WI38 (cell line): ENCODE data around the gene RNF180.

Source experiments
- H3K4me3 ChIP-seq: 2 replicates; pipeline ENCODE4 v1.5.1; 2011; ENCODE audit warnings: low read depth, mild to moderate bottlenecking, control low read depth, low read length
- TF ChIP-seq, protein P1 (sequence below): IDR thresholded peaks from 2 replicates; pipeline ENCODE4 v1.5.1; 2012; ENCODE audit warnings: low read depth, mild to moderate bottlenecking, control low read depth, low read length

Gene RNF180

DNA sequence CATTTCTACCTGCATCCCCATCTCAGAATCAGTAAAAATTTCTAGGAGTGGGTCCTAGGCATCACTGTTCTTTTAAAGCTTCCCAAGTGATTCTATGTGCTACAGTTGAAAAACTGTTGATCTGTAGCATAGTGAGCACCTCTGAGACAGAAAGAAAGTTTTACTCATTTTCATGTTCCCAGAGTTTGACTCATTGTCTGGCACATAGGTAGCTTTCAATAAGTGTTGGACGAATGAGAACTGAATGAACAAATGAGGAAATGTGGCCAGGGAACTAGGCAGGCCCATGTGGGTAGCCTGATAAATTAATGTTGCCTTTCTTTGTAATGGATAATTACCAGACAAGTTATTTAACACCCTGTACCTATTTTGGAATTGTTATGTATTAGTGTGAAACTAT lies 33.8 kb downstream of the RNF180 start:
- TF ChIP-seq, protein P1, sequence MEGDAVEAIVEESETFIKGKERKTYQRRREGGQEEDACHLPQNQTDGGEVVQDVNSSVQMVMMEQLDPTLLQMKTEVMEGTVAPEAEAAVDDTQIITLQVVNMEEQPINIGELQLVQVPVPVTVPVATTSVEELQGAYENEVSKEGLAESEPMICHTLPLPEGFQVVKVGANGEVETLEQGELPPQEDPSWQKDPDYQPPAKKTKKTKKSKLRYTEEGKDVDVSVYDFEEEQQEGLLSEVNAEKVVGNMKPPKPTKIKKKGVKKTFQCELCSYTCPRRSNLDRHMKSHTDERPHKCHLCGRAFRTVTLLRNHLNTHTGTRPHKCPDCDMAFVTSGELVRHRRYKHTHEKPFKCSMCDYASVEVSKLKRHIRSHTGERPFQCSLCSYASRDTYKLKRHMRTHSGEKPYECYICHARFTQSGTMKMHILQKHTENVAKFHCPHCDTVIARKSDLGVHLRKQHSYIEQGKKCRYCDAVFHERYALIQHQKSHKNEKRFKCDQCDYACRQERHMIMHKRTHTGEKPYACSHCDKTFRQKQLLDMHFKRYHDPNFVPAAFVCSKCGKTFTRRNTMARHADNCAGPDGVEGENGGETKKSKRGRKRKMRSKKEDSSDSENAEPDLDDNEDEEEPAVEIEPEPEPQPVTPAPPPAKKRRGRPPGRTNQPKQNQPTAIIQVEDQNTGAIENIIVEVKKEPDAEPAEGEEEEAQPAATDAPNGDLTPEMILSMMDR, result no peak
- no peak overlapping the region for H3K4me3 ChIP-seq

DNA sequence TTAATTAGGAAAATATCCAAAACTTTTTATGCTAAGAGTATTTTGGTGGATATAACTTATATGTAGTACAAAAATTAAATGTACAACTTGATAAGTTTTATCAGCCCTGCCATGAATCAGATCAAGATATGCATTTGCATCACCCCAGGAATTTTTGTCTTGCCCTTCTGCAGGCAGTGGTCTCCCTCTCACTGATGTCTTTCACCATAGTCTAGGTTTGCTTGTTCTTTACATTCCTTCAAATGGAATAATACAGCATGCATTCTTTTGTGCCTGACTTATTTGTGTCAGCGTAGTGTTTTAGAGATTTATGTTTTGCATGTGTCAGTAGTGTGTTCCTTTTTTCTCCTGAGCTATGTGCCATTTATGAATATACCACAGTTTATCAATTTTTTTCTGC lies 36.4 kb downstream of the RNF180 start:
- no peak overlapping the region for H3K4me3 ChIP-seq
- TF ChIP-seq, protein P1, result no peak

GRCh38 chr5:64206653-64207052 lies 41.0 kb downstream of the RNF180 start:
- TF ChIP-seq, protein P1, result no peak

GRCh38 chr5:64207978-64208377 lies 42.3 kb downstream of the RNF180 start:
- TF ChIP-seq, protein P1, result no peak
- H3K4me3 ChIP-seq, result no peak overlapping the region

More at GRCh38 chr5:64206653-64207052, 41.0 kb downstream of the RNF180 start:
- no peak overlapping the region for H3K4me3 ChIP-seq

DNA sequence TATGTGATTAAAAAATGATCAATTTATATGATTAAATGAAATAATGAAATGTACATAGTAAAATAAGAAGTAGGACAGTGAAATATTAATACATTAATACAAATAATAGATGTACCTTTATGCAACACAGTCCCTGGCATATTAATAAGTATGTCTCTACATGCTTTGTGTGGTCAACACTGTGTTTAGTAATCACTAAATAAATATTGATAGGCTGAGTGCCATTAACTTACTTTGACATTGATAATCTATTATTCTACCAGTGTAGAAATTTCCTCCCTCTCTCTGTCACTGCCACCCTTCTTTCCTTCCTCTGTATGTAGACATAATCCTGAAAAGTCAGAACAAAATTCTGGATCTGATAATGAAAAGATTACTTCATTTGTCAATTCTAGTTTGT lies 43.7 kb downstream of the RNF180 start:
- no peak overlapping the region for H3K4me3 ChIP-seq
- TF ChIP-seq, protein P1, result no peak

- no peak overlapping the region for H3K4me3 ChIP-seq
- TF ChIP-seq, protein P1, result no peak
These were observed 45.2 kb downstream of the RNF180 start for GRCh38 chr5:64210866-64211265.

DNA sequence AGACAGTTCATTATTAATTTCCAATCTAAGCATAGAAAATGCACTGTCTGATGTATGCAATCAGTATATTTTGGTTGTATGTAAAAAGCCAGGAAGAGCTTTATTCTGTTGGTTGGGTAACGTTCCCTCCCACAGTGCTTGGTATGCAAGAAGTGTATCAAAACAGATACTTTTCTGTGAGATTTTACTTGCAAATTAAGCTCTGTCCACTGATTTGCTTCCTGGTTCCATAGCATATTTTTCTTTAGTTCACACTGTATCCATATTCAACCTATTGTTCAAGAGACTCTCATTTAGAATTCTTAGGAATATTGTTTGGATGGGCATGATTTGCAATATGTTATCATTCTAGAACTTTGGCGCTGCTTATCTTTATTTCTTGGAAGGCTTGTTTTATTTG lies 47.4 kb downstream of the RNF180 start:
- TF ChIP-seq, protein P1, result no peak
- no peak overlapping the region for H3K4me3 ChIP-seq
